Pancreas (tissue), 10 donors: Measurements from ENCODE around the gene RAG1. TPM values are rescaled to one million over a fixed set of nuclear protein-coding genes. Genes with fewer than 3 reads are reported as not detected.

Source experiments
- ATAC-seq, 4 donors: fragments of 200-7000 bp; cut with Tn5 transposase; one replicate each; pipeline versions ENCODE4 v1.8.0 to v1.9.1; 2020; ENCODE audit warnings: mild to moderate bottlenecking in 4 of 4, moderate library complexity in 4 of 4
- DNase-seq, 6 donors: peaks; one replicate each; pipeline ENCODE4 v3.0.0-alpha.2; 2020
- FAIRE-seq: peaks from 2 replicates; lab custom pipeline; 2012; peaks lifted over from hg19 to GRCh38; lab: Jason Lieb, UNC
- H3K27ac ChIP-seq, 4 donors: fragments of 200-600 bp; sonication (generic); 1 replicate in 3 of 4; 2 replicates in 1 of 4; pipeline versions ENCODE4 v1.5.0 to v1.8.0; 2020
- H3K27me3 ChIP-seq, 4 donors: fragments of 200-600 bp; one replicate each; pipeline ENCODE4 v1.8.0; 2021
- H3K36me3 ChIP-seq, 3 donors: fragments of 200-600 bp; sonication (generic) in 1 of 3; one replicate each; pipeline versions ENCODE4 v1.5.0 to v1.8.0; 2020 to 2021
- H3K4me1 ChIP-seq, 3 donors: fragments of 200-600 bp; one replicate each; pipeline ENCODE4 v1.8.0; 2021
- H3K4me3 ChIP-seq, 4 donors: fragments of 200-600 bp; sonication (generic) in 2 of 4; one replicate each; pipeline versions ENCODE4 v1.5.0 to v1.8.0; 2020 to 2021
- H3K9me3 ChIP-seq, 4 donors: fragments of 200-600 bp; one replicate each; pipeline ENCODE4 v1.8.0; 2021
- CTCF ChIP-seq, 4 donors: fragments of 200-600 bp; sonication (generic) in 3 of 4; IDR thresholded peaks; one replicate each; pipeline versions ENCODE4 v1.5.0 to v1.8.0; 2021; ENCODE audit warnings: antibody characterized with exemption in 4 of 4
- WGBS, 2 donors: extraction: QIAGEN DNeasy Blood & Tissue Kit; methylation state at CpG; one replicate each; pipeline ENCODE4 v1.1.7; 2013; 5-methylcytosine and 5-hydroxymethylcytosine counted together
- intact Hi-C, 3 donors: fragments of 100-400 bp; cut with DNase I; formaldehyde crosslinking; loops; one replicate each; pipeline versions ENCODE4 v1.11.1 to v1.14.2; 2022
- polyA plus RNA-seq, 2 donors: library from polyadenylated mRNA; stranded (reverse); fragments of 200-250 nt; gene quantifications; one replicate each; pipeline ENCODE4 v1.2.3, GENCODE V29; 2013
- total RNA-seq, 6 donors: library from RNA; stranded (reverse); fragmentation: NEBNext Ultra II Directional in 4 of 6; extraction: Animal tissue kit (Norgen Biotek cat#: 25700) in 4 of 6; gene quantifications; one replicate each; pipeline versions ENCODE4 v1.2.1 to v1.2.4, GENCODE V29; 2021 to 2023
- donor health status: healthy with polysubstance abuse.
- donor health status: DM: no; HTN: no; CAD: no; lungs with moderate emphysema.
- donor health status: DM: no; HTN: no; CAD: no.
- donor health status: control.
- donor health status: control.
- donor health status: Bipolar disorder and iron deficiency.
- donor health status: DM: yes; HTN: yes; CAD: no.
- donor health status: DM: no; HTN: no; CAD: no.
- donor health status: DM: no; HTN: no; CAD: no.
- donor health status: DM: yes; HTN: yes; CAD: no.

Gene RAG1
- total and polyA plus RNA-seq, 8 donors: 0.13 to 0.81 (median 0.51) TPM

GRCh38 chr11:36565031-36565610 is 2.7 kb upstream of the RAG1 start:
- no peak overlapping the region for H3K27ac ChIP-seq
- intact Hi-C loops: loop anchor here in 2 of 3 donors (5.0 to 10.0 kb wide), 3 partner anchors 57 to 180 kb away; no protein-coding TSS in a partner anchor
- no peak for FAIRE-seq
- ATAC-seq: peak in 1 of 4 donors; percentile 24
- peak overlapping the region in 2 of 4 donors; percentile 32 to 38 for H3K4me3 ChIP-seq
- 46 to 48% methylated on average over 6 of the region's 6 CpGs for WGBS, 2 donors
- no peak for DNase-seq
- no peaks in the 10 kb centered on the region for H3K4me1 ChIP-seq
- no peaks in the 10 kb centered on the region for H3K9me3 ChIP-seq
- TF ChIP-seq CTCF (IDR thresholded peaks at IDR 0.05): no peak
- no peaks in the 10 kb centered on the region for H3K36me3 ChIP-seq
- no peaks in the 10 kb centered on the region for H3K27me3 ChIP-seq

GRCh38 chr11:36566407-36567053 is 1.3 kb upstream of the RAG1 start:
- Histone ChIP-seq H3K4me3 (no peak overlapping the region), H3K27me3 (no peaks in the 10 kb centered on the region), H3K9me3 (no peaks in the 10 kb centered on the region), H3K36me3 (no peaks in the 10 kb centered on the region), H3K27ac (no peak overlapping the region), H3K4me1 (no peaks in the 10 kb centered on the region)
- ATAC-seq: no peak
- no peak for DNase-seq
- FAIRE-seq: no peak
- no peak for TF ChIP-seq CTCF (IDR thresholded peaks at IDR 0.05)
- WGBS, 2 donors: 93 to 96% methylated on average over 4 of the region's 4 CpGs
- intact Hi-C loops: loop anchor here in 2 of 3 donors (5.0 to 10.0 kb wide), 3 partner anchors 56 to 178 kb away; no protein-coding TSS in a partner anchor

- no peak for ATAC-seq
- H3K9me3 ChIP-seq: no peaks in the 10 kb centered on the region
- H3K4me3 ChIP-seq: no peak overlapping the region
- DNase-seq: no peak
- H3K27ac ChIP-seq: no peak overlapping the region
- intact Hi-C loops: loop anchor here in 2 of 3 donors (5.0 to 10.0 kb wide), 3 partner anchors 53 to 176 kb away; no protein-coding TSS in a partner anchor
- no peaks in the 10 kb centered on the region for H3K27me3 ChIP-seq
- H3K4me1 ChIP-seq: no peaks in the 10 kb centered on the region
- TF ChIP-seq CTCF (IDR thresholded peaks at IDR 0.05): no peak
- FAIRE-seq: no peak
- WGBS, 2 donors: 77 to 89% methylated on average over 4 of the region's 4 CpGs
- no peaks in the 10 kb centered on the region for H3K36me3 ChIP-seq
These were observed 1.3 kb downstream of the RAG1 start for GRCh38 chr11:36569095-36569494.

GRCh38 chr11:36574486-36574885 is 6.7 kb downstream of the RAG1 start:
- no peaks in the 10 kb centered on the region for H3K9me3 ChIP-seq
- DNase-seq: no peak
- H3K4me1 ChIP-seq: no peaks in the 10 kb centered on the region
- 82 to 84% methylated on average over 8 of the region's 8 CpGs for WGBS, 2 donors
- FAIRE-seq: no peak
- intact Hi-C loops: loop anchor here in 1 of 3 donors (10.0 kb wide), 1 partner anchor 190 kb away; no protein-coding TSS in a partner anchor
- H3K27me3 ChIP-seq: no peaks in the 10 kb centered on the region
- no peaks in the 10 kb centered on the region for H3K36me3 ChIP-seq
- H3K27ac ChIP-seq: no peak overlapping the region
- no peak overlapping the region for H3K4me3 ChIP-seq
- ATAC-seq: no peak
- TF ChIP-seq CTCF (IDR thresholded peaks at IDR 0.05): no peak

- 55 to 64% methylated on average over 2 of the region's 2 CpGs for WGBS, 2 donors
- no peak overlapping the region for H3K4me3 ChIP-seq
- FAIRE-seq (no peak), ATAC-seq (no peak), DNase-seq (no peak)
- no peaks in the 10 kb centered on the region for H3K9me3 ChIP-seq
- H3K4me1 ChIP-seq: no peaks in the 10 kb centered on the region
- TF ChIP-seq CTCF (IDR thresholded peaks at IDR 0.05): no peak
- H3K27me3 ChIP-seq: no peaks in the 10 kb centered on the region
- no peaks in the 10 kb centered on the region for H3K36me3 ChIP-seq
- H3K27ac ChIP-seq: no peak overlapping the region
- intact Hi-C loops: loop anchor here in 1 of 3 donors (10.0 kb wide), 1 partner anchor 187 kb away; no protein-coding TSS in a partner anchor
These were observed 9.6 kb downstream of the RAG1 start for GRCh38 chr11:36577373-36577772.
